WI38 (cell line): Measurements from ENCODE around the gene TBC1D5.

Experiments
- H3K4me3 ChIP-seq: 2 replicates; pipeline ENCODE4 v1.5.1; 2011; ENCODE audit warnings: low read depth, mild to moderate bottlenecking, control low read depth, low read length
- TF ChIP-seq, protein P1 (sequence below): IDR thresholded peaks from 2 replicates; pipeline ENCODE4 v1.5.1; 2012; ENCODE audit warnings: low read depth, mild to moderate bottlenecking, control low read depth, low read length

Gene TBC1D5

GRCh38 chr3:17322106-17322793 is 420.2 kb downstream of the TBC1D5 start:
- TF ChIP-seq, protein P1, sequence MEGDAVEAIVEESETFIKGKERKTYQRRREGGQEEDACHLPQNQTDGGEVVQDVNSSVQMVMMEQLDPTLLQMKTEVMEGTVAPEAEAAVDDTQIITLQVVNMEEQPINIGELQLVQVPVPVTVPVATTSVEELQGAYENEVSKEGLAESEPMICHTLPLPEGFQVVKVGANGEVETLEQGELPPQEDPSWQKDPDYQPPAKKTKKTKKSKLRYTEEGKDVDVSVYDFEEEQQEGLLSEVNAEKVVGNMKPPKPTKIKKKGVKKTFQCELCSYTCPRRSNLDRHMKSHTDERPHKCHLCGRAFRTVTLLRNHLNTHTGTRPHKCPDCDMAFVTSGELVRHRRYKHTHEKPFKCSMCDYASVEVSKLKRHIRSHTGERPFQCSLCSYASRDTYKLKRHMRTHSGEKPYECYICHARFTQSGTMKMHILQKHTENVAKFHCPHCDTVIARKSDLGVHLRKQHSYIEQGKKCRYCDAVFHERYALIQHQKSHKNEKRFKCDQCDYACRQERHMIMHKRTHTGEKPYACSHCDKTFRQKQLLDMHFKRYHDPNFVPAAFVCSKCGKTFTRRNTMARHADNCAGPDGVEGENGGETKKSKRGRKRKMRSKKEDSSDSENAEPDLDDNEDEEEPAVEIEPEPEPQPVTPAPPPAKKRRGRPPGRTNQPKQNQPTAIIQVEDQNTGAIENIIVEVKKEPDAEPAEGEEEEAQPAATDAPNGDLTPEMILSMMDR, result no peak
- H3K4me3 ChIP-seq, result no peak overlapping the region

- TF ChIP-seq, protein P1, result no peak
Observed at GRCh38 chr3:17320266-17320665, 422.2 kb downstream of the TBC1D5 start.

GRCh38 chr3:17315897-17316296 is 426.5 kb downstream of the TBC1D5 start:
- no peak overlapping the region for H3K4me3 ChIP-seq
- TF ChIP-seq, protein P1, result no peak

More at GRCh38 chr3:17320266-17320665, 422.2 kb downstream of the TBC1D5 start:
- H3K4me3 ChIP-seq, result no peak overlapping the region

GRCh38 chr3:17314171-17314570 is 428.3 kb downstream of the TBC1D5 start:
- TF ChIP-seq, protein P1, result no peak
- H3K4me3 ChIP-seq, result no peak overlapping the region

GRCh38 chr3:17313746-17314145 is 428.7 kb downstream of the TBC1D5 start:
- TF ChIP-seq, protein P1, result no peak
- no peak overlapping the region for H3K4me3 ChIP-seq

GRCh38 chr3:17310983-17311382 is 431.4 kb downstream of the TBC1D5 start:
- no peak overlapping the region for H3K4me3 ChIP-seq
- TF ChIP-seq, protein P1, result no peak

DNA sequence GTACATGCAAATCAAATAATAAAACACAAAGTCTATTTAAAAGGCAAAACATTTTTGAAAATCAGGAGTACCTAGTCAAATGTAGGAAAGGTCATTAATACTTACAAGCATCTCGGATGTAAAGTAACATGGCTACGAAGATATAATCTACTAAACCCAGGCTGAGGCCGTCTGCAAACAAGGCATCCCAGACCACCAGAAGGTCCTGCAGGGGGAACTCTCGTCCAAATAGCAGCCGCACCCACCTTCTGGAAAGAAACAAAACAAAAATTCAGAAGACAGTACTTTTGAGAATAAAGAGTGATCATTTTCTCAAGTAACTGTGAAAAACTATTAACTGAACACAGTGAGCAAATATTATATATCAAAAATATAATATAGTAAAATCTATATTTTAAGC is 434.5 kb downstream of the TBC1D5 start:
- TF ChIP-seq, protein P1, result no peak
- no peak overlapping the region for H3K4me3 ChIP-seq
